ENCODE measurements around the gene PLD1. TPM values are rescaled to one million over a fixed set of nuclear protein-coding genes. Genes with fewer than 3 reads are reported as not detected.
"Not testable (repeated sequence)": the region's sequence is repeated elsewhere in the genome, so short reads cannot be mapped to it uniquely, and the experiment has no call there.

PLD1 gene
- polyA plus RNA-seq, 2 donors = 26.0 to 31.9 TPM

- 21 to 28% methylated on average over 2 of the region's 2 CpGs for WGBS, 2 donors
- H3K27ac ChIP-seq (ENCODE audit: low read depth in 2 of 2, low read length in 1 of 2) = no peak overlapping the region
- no peaks in the 10 kb centered on the region for H3K9me3 ChIP-seq (ENCODE audit: control insufficient read depth in 2 of 2, insufficient read depth in 1 of 2, low read depth in 1 of 2, low read length in 1 of 2)
- H3K4me3 ChIP-seq (ENCODE audit: low read depth in 1 of 2, low read length in 2 of 2) = no peak overlapping the region
- no peaks in the 10 kb centered on the region for H3K27me3 ChIP-seq (ENCODE audit: control insufficient read depth in 1 of 2, insufficient read depth in 2 of 2, low read length in 2 of 2)
- no peaks in the 10 kb centered on the region for H3K4me1 ChIP-seq (ENCODE audit: control insufficient read depth in 2 of 2, insufficient read depth in 2 of 2, low read length in 1 of 2)
- no peaks in the 10 kb centered on the region for H3K36me3 ChIP-seq (ENCODE audit: control insufficient read depth in 2 of 2, insufficient read depth in 2 of 2, low read length in 1 of 2)
Observed at GRCh38 chr3:171640520-171641412, 169.5 kb downstream of the PLD1 start.

DNA sequence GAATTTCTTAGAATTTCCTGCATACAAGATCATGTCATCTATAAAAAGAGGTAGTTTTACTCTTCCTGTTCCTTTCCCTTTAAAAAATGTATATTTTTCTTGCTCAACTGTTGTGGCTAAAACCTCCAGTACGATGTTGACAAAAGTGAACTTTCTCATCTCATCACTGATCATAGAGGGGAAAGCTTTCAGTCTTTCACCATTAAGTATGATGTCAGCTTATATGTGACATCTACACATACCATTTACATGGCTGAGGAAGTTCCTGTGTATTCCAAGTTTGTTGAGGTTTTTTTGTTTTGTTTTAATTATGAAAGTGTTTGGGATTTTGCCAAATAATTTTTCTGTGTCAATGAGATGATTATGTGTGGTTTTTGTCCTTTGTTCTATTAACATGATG lies 173.6 kb downstream of the PLD1 start:
- WGBS, 2 donors = 82 to 84% methylated on average over 1 of the region's 1 CpG

DNA sequence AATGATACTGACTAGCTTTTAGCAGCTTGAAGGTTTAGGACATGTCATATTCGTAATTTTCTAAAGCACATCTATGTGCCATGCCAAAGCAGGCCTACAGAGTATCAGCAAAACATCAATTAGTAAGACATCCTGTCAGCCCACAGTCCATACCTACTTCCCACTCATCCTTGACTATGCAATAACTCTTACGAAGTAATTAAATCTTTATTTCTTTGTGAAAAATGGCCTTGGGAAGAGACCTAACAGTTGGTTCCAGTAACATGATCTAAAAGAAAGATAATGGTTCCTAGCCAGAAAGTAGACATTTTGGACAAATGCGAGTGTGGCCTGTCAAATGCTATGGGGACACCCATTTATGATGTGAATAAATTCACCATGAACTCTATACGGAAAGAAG lies 177.5 kb downstream of the PLD1 start:
- WGBS, 2 donors = 90 to 94% methylated on average over 4 of the region's 4 CpGs
- Histone ChIP-seq H3K9me3 (ENCODE audit: control insufficient read depth in 2 of 2, insufficient read depth in 1 of 2, low read depth in 1 of 2, low read length in 1 of 2) (no peaks in the 10 kb centered on the region), H3K27me3 (ENCODE audit: control insufficient read depth in 1 of 2, insufficient read depth in 2 of 2, low read length in 2 of 2) (no peaks in the 10 kb centered on the region), H3K4me3 (ENCODE audit: low read depth in 1 of 2, low read length in 2 of 2) (no peak overlapping the region), H3K36me3 (ENCODE audit: control insufficient read depth in 2 of 2, insufficient read depth in 2 of 2, low read length in 1 of 2) (no peaks in the 10 kb centered on the region), H3K27ac (ENCODE audit: low read depth in 2 of 2, low read length in 1 of 2) (no peak overlapping the region), H3K4me1 (ENCODE audit: control insufficient read depth in 2 of 2, insufficient read depth in 2 of 2, low read length in 1 of 2) (no peaks in the 10 kb centered on the region)

More for the DNA sequence above, 173.6 kb downstream of the PLD1 start:
- Histone ChIP-seq H3K4me1 (ENCODE audit: control insufficient read depth in 2 of 2, insufficient read depth in 2 of 2, low read length in 1 of 2) (no peaks in the 10 kb centered on the region), H3K27me3 (ENCODE audit: control insufficient read depth in 1 of 2, insufficient read depth in 2 of 2, low read length in 2 of 2) (no peaks in the 10 kb centered on the region), H3K27ac (ENCODE audit: low read depth in 2 of 2, low read length in 1 of 2) (no peak overlapping the region), H3K9me3 (ENCODE audit: control insufficient read depth in 2 of 2, insufficient read depth in 1 of 2, low read depth in 1 of 2, low read length in 1 of 2) (no peaks in the 10 kb centered on the region), H3K36me3 (ENCODE audit: control insufficient read depth in 2 of 2, insufficient read depth in 2 of 2, low read length in 1 of 2) (no peaks in the 10 kb centered on the region), H3K4me3 (ENCODE audit: low read depth in 1 of 2, low read length in 2 of 2) (no peak overlapping the region)

DNA sequence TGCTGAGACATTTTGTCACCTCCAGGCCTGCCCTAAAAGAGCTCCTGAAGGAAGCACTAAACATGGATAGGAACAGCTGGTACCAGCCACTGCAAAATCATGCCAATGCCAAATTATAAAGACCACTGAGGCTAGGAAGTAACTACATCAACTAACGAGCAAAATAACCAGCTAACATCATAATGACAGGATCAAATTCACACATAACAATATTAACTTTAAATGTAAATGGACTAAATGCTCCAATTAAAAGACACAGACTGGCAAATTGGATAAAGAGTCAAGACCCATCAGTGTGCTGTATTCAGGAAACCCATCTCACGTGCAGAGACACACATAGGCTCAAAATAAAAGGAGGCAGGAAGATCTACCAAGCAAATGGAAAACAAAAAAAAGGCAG lies 183.5 kb downstream of the PLD1 start:
- H3K4me1 ChIP-seq (ENCODE audit: control insufficient read depth in 2 of 2, insufficient read depth in 2 of 2, low read length in 1 of 2); H3K27ac ChIP-seq (ENCODE audit: low read depth in 2 of 2, low read length in 1 of 2); H3K36me3 ChIP-seq (ENCODE audit: control insufficient read depth in 2 of 2, insufficient read depth in 2 of 2, low read length in 1 of 2); H3K4me3 ChIP-seq (ENCODE audit: low read depth in 1 of 2, low read length in 2 of 2); H3K27me3 ChIP-seq (ENCODE audit: control insufficient read depth in 1 of 2, insufficient read depth in 2 of 2, low read length in 2 of 2); H3K9me3 ChIP-seq (ENCODE audit: control insufficient read depth in 2 of 2, insufficient read depth in 1 of 2, low read depth in 1 of 2, low read length in 1 of 2): not testable (repeated sequence)
- WGBS, 2 donors = 94 to 97% methylated on average over 2 of the region's 2 CpGs

DNA sequence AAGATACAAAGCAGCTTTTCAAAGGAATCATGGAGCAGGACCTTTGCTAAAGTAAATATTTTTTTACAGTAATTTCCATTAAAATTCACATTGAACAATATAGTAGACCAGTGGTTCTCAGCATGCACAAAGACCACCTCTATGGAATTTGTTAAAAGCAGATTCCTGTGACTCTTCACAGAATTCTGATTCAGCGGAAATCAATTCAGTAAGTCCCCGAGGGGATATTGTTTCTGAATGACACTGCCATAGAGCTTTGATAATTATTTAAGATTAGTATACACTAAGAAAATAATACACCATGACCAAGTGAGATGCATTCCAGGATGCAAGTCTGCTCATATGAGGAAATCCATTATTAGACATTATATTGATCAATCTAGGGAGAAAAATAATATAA lies 188.2 kb downstream of the PLD1 start:
- Histone ChIP-seq H3K27ac (ENCODE audit: low read depth in 2 of 2, low read length in 1 of 2) (no peak overlapping the region), H3K4me1 (ENCODE audit: control insufficient read depth in 2 of 2, insufficient read depth in 2 of 2, low read length in 1 of 2) (no peaks in the 10 kb centered on the region), H3K9me3 (ENCODE audit: control insufficient read depth in 2 of 2, insufficient read depth in 1 of 2, low read depth in 1 of 2, low read length in 1 of 2) (no peaks in the 10 kb centered on the region), H3K4me3 (ENCODE audit: low read depth in 1 of 2, low read length in 2 of 2) (no peak overlapping the region), H3K27me3 (ENCODE audit: control insufficient read depth in 1 of 2, insufficient read depth in 2 of 2, low read length in 2 of 2) (no peaks in the 10 kb centered on the region), H3K36me3 (ENCODE audit: control insufficient read depth in 2 of 2, insufficient read depth in 2 of 2, low read length in 1 of 2) (peaks cover 0 to 3% of the 10 kb centered on the region in 2 donors)
- 88 to 91% methylated on average over 2 of the region's 2 CpGs for WGBS, 2 donors

- Histone ChIP-seq H3K9me3 (ENCODE audit: control insufficient read depth in 2 of 2, insufficient read depth in 1 of 2, low read depth in 1 of 2, low read length in 1 of 2) (no peaks in the 10 kb centered on the region), H3K4me1 (ENCODE audit: control insufficient read depth in 2 of 2, insufficient read depth in 2 of 2, low read length in 1 of 2) (no peaks in the 10 kb centered on the region), H3K4me3 (ENCODE audit: low read depth in 1 of 2, low read length in 2 of 2) (no peak overlapping the region), H3K36me3 (ENCODE audit: control insufficient read depth in 2 of 2, insufficient read depth in 2 of 2, low read length in 1 of 2) (peaks cover 0 to 3% of the 10 kb centered on the region in 2 donors), H3K27ac (ENCODE audit: low read depth in 2 of 2, low read length in 1 of 2) (no peak overlapping the region), H3K27me3 (ENCODE audit: control insufficient read depth in 1 of 2, insufficient read depth in 2 of 2, low read length in 2 of 2) (no peaks in the 10 kb centered on the region)
- 89 to 94% methylated on average over 1 of the region's 1 CpG for WGBS, 2 donors
Observed at GRCh38 chr3:171620825-171621434, 189.4 kb downstream of the PLD1 start.

- WGBS, 2 donors = 89 to 94% methylated on average over 4 of the region's 4 CpGs
- Histone ChIP-seq H3K27me3 (ENCODE audit: control insufficient read depth in 1 of 2, insufficient read depth in 2 of 2, low read length in 2 of 2) (no peaks in the 10 kb centered on the region), H3K27ac (ENCODE audit: low read depth in 2 of 2, low read length in 1 of 2) (no peak overlapping the region), H3K36me3 (ENCODE audit: control insufficient read depth in 2 of 2, insufficient read depth in 2 of 2, low read length in 1 of 2) (peaks cover 7 to 11% of the 10 kb centered on the region in 2 donors), H3K4me1 (ENCODE audit: control insufficient read depth in 2 of 2, insufficient read depth in 2 of 2, low read length in 1 of 2) (no peaks in the 10 kb centered on the region), H3K9me3 (ENCODE audit: control insufficient read depth in 2 of 2, insufficient read depth in 1 of 2, low read depth in 1 of 2, low read length in 1 of 2) (no peaks in the 10 kb centered on the region), H3K4me3 (ENCODE audit: low read depth in 1 of 2, low read length in 2 of 2) (no peak overlapping the region)
Observed at GRCh38 chr3:171616798-171617197, 193.5 kb downstream of the PLD1 start.

- WGBS, 2 donors = 74 to 82% methylated on average over 1 of the region's 1 CpG
- Histone ChIP-seq H3K9me3 (ENCODE audit: control insufficient read depth in 2 of 2, insufficient read depth in 1 of 2, low read depth in 1 of 2, low read length in 1 of 2) (no peaks in the 10 kb centered on the region), H3K27ac (ENCODE audit: low read depth in 2 of 2, low read length in 1 of 2) (no peak overlapping the region)
Observed at GRCh38 chr3:171615686-171616085, 194.6 kb downstream of the PLD1 start.

DNA sequence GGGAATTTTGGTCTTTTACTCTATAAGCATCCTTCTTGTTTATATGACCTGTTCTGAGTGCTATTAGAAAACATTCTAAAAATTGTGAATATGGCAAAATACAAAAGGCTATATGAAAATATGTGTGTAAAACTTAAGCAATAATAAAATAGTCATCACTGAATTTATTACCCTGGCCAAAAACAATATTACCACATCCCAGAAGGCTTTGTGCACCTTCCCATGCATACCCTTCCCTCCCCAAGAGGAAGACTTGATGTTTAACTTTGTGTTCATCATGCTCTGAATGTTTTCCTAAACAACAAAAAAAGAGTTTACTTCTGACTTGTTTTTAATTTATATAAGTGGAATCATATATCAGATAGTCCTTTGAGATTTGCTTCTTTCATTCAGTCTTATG lies 195.0 kb downstream of the PLD1 start:
- Histone ChIP-seq H3K36me3 (ENCODE audit: control insufficient read depth in 2 of 2, insufficient read depth in 2 of 2, low read length in 1 of 2) (peaks cover 8 to 15% of the 10 kb centered on the region in 2 donors), H3K27ac (ENCODE audit: low read depth in 2 of 2, low read length in 1 of 2) (no peak overlapping the region), H3K27me3 (ENCODE audit: control insufficient read depth in 1 of 2, insufficient read depth in 2 of 2, low read length in 2 of 2) (no peaks in the 10 kb centered on the region), H3K4me3 (ENCODE audit: low read depth in 1 of 2, low read length in 2 of 2) (no peak overlapping the region), H3K4me1 (ENCODE audit: control insufficient read depth in 2 of 2, insufficient read depth in 2 of 2, low read length in 1 of 2) (no peaks in the 10 kb centered on the region), H3K9me3 (ENCODE audit: control insufficient read depth in 2 of 2, insufficient read depth in 1 of 2, low read depth in 1 of 2, low read length in 1 of 2) (no peaks in the 10 kb centered on the region)

More at GRCh38 chr3:171615686-171616085, 194.6 kb downstream of the PLD1 start:
- Histone ChIP-seq H3K27me3 (ENCODE audit: control insufficient read depth in 1 of 2, insufficient read depth in 2 of 2, low read length in 2 of 2) (no peaks in the 10 kb centered on the region), H3K4me1 (ENCODE audit: control insufficient read depth in 2 of 2, insufficient read depth in 2 of 2, low read length in 1 of 2) (no peaks in the 10 kb centered on the region), H3K36me3 (ENCODE audit: control insufficient read depth in 2 of 2, insufficient read depth in 2 of 2, low read length in 1 of 2) (peaks cover 8 to 15% of the 10 kb centered on the region in 2 donors), H3K4me3 (ENCODE audit: low read depth in 1 of 2, low read length in 2 of 2) (no peak overlapping the region)
